Retinal pigment epithelial cell (primary cell): ENCODE measurements around the gene CCDC134.

ENCODE experiments used
- DNase-seq: peaks from one replicate; pipeline ENCODE4 v3.0.0-alpha.2; 2010; ENCODE audit warnings: low read depth
- H3K4me3 ChIP-seq: 2 replicates; pipeline ENCODE4 v1.5.1; 2011; ENCODE audit warnings: mild to moderate bottlenecking, low read length, control low read depth, moderate library complexity
- CTCF ChIP-seq: conservative IDR thresholded peaks from 2 replicates; pipeline ENCODE4 v1.5.1; 2011; ENCODE audit warnings: low read depth, low read length, control low read depth, inconsistent platforms

Gene CCDC134

DNA sequence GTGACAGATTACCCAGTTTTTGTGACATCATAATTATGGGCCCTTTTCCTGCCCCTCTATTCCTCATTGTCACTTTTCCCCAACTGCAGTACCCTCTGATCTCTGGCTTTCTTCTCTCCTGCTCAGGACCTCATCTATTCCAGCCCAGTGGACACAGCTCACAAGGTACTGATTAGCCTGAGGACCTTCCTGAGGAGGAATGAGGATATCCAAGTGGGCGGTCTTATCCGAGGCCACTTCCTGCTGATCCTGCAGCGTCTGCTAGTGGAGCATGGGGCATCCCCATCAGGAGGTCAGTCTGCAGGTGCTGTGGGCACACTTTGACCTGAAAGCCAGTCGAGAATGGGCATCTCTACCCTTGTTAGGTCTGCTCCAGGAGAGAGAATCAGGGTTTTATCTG lies 24.5 kb upstream of the CCDC134 start:
- DNase-seq, result peak; percentile 4
- H3K4me3 ChIP-seq, result no peak overlapping the region
- TF ChIP-seq CTCF, result no peak

DNA sequence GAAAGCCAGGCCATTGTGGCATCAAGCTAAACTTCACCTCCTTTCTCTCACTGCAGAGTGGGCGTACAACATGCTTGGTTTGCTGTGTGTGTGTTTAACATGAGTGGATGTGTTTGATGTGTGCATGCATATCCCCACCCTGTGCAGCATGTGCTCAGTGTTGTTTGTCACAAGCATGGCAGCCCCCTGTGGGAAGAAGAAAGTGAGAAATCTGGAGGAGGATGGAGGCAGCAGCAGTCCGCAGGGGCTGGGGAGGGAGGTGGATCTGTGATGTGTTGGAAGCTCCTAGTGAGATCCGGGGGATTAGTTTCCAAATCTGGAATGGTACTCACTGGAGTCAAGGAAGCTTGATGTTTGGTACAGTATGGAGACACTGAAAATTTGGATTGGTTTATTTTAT lies 24.1 kb upstream of the CCDC134 start:
- H3K4me3 ChIP-seq, result no peak overlapping the region
- no peak for TF ChIP-seq CTCF
- DNase-seq, result no peak

GRCh38 chr22:41777749-41778425 lies 22.6 kb upstream of the CCDC134 start:
- no peak for DNase-seq
- no peak for TF ChIP-seq CTCF
- no peak overlapping the region for H3K4me3 ChIP-seq

DNA sequence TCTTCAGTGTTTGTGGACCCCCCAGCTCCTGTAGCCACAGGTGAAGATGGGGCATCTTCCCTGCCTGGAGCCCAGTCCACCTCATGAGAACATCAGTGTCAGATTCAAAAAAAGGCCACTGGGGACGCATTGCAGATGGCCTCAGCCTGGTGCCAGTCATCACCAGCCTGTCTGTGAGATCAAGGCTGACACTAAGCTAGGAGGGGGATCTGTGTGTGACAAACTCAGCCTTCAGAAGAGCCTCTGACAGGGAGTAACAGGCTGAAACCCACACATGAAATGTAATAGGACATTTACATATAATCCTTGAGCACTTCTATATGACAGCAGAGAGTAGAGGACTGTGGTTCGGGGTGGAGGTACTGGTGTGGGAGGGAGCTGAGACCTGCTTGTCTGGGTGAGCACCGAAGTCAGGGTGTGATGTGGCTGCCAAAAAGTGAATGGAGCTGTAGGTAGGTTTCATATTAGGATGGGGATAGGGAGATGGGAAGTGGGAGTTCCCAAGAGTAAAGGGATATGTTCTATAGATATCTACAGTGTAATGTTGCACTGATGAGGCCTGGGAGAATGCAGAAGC lies 20.5 kb upstream of the CCDC134 start:
- no peak overlapping the region for H3K4me3 ChIP-seq
- TF ChIP-seq CTCF, result no peak
- DNase-seq, result no peak

DNA sequence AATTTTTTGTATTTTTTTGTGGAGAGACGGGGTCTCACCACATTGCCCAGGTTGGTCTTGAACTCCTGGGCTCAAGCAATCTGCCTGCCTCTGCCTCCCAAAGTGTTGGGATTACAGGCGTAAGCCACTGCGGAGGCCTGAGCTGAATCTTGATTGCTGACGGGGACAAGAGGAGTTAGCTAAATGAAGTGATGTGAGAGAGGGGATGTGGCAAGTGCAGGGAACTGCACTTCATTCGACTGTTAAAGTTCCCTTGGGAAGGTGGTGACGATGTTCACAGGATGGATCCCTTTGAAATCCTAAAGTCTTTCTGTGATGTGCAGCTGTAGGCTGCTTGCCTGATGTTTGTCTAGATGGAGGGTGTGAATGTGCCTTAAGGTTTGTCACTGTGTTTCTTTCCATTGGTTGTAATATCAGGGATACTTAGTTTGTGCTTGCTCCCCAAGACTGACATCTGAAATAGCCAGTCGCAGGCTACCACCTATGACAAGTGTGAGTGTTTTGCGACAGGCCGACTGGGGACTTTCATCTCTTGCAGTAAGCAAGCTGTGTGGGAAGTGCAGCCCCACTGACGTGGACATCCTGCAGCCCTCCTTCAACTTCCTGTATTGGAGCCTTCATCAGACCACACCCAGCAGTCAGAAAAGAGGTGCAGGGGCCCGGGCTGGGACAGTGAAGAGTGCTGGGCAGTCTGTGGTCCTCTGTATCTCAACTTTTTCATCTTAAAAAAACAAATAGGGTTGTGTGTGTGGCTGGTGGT lies 19.6 kb upstream of the CCDC134 start:
- no peak for DNase-seq
- H3K4me3 ChIP-seq, result no peak overlapping the region
- no peak for TF ChIP-seq CTCF

- H3K4me3 ChIP-seq, result no peak overlapping the region
- no peak for TF ChIP-seq CTCF
- no peak for DNase-seq
These were observed 19.0 kb upstream of the CCDC134 start for GRCh38 chr22:41781507-41781906.

GRCh38 chr22:41782316-41782715 lies 18.2 kb upstream of the CCDC134 start:
- DNase-seq, result no peak
- TF ChIP-seq CTCF, result no peak
- no peak overlapping the region for H3K4me3 ChIP-seq
